Sigmoid colon (tissue), 4 donors: ENCODE results near the gene KLHL22.
"Not testable (repeated sequence)": the region's sequence is repeated elsewhere in the genome, so short reads cannot be mapped to it uniquely, and the experiment has no call there.

Source experiments
- CTCF ChIP-seq, 4 experiments: fragments of 450-650 bp in 3 of 4; fragments of 200-600 bp in 1 of 4; IDR thresholded peaks; one replicate each; pipeline ENCODE4 v1.5.1; 2016 to 2019; ENCODE audit warnings: antibody characterized with exemption in 4 of 4, mild to moderate bottlenecking in 3 of 4, moderate library complexity in 2 of 4
- EP300 ChIP-seq, 4 donors: sonication (generic); formaldehyde crosslinking; IDR thresholded peaks; one replicate each; pipeline ENCODE4 v1.6.1; 2017; ENCODE audit warnings: antibody characterized with exemption in 4 of 4
- POLR2AphosphoS5 ChIP-seq, 4 donors: sonication (generic); formaldehyde crosslinking; IDR thresholded peaks; one replicate each; pipeline ENCODE4 v1.6.1; 2017; ENCODE audit warnings: antibody characterized with exemption in 4 of 4

- not testable (repeated sequence) for TF ChIP-seq CTCF, POLR2AphosphoS5, EP300 (IDR thresholded peaks at IDR 0.05)
Observed at GRCh38 chr22:20409385-20409784, 86.2 kb downstream of the KLHL22 start.
